Right atrium auricular region (tissue), 2 donors: ENCODE measurements around the gene PARP6. TPM values are rescaled to one million over a fixed set of nuclear protein-coding genes. Genes with fewer than 3 reads are reported as not detected.
A peak's percentile ranks its signal among the peaks of the same experiment; 100 is the strongest.

Source experiments
- DNase-seq: peaks from one replicate; pipeline ENCODE4 v3.0.0-alpha.2; 2019; ENCODE audit warnings: low spot score
- H3K27ac ChIP-seq, 2 donors: fragments of 200-600 bp; sonication (generic); 1 replicate in 1 of 2; 2 replicates in 1 of 2; pipeline ENCODE4 v1.5.1; 2016 to 2019
- H3K27me3 ChIP-seq, 2 donors: fragments of 200-600 bp; sonication (generic); one replicate each; pipeline versions ENCODE4 v1.5.1 to v1.6.0; 2017 to 2019
- H3K36me3 ChIP-seq: fragments of 200-600 bp; sonication (generic); one replicate; pipeline ENCODE4 v1.5.1; 2016
- H3K4me1 ChIP-seq, 2 donors: fragments of 200-600 bp; sonication (generic); one replicate each; pipeline versions ENCODE4 v1.5.1 to v1.6.0; 2017 to 2019
- H3K4me3 ChIP-seq, 2 donors: fragments of 200-600 bp; sonication (generic); 1 replicate in 1 of 2; 2 replicates in 1 of 2; pipeline ENCODE4 v1.5.1; 2017 to 2019; ENCODE audit warnings: mild to moderate bottlenecking in 1 of 2, moderate library complexity in 1 of 2
- H3K9me3 ChIP-seq, 2 donors: fragments of 200-600 bp; sonication (generic); one replicate each; pipeline ENCODE4 v1.5.1; 2019
- CTCF ChIP-seq, 2 donors: fragments of 200-600 bp; sonication (generic); IDR thresholded peaks; one replicate each; pipeline ENCODE4 v1.5.1; 2019; ENCODE audit warnings: antibody characterized with exemption in 2 of 2
- total RNA-seq, 2 donors: library from RNA; depleted of rRNA; stranded (reverse); fragments of >200 nt; gene quantifications; one replicate each; pipeline ENCODE4 v1.1.0, GENCODE V29; 2016

Gene PARP6
- 10 to 100 TPM; 29.9 to 44.1 TPM for total RNA-seq

- Histone ChIP-seq H3K36me3 (peaks cover 10% of the 10 kb centered on the region), H3K9me3 (no peaks in the 10 kb centered on the region), H3K4me3 (peak within 1 kb of the TSS; percentile 90 to 96), H3K4me1 (peaks cover 2 to 24% of the 10 kb centered on the region in 2 donors), H3K27me3 (no peaks in the 10 kb centered on the region), H3K27ac (peak within 1 kb of the TSS; percentile 92)
- peak; percentile 98 for DNase-seq
- peak; percentile 47 to 78 for TF ChIP-seq CTCF (IDR thresholded peaks at IDR 0.05)
These were observed at the start of gene PARP6 for GRCh38 chr15:72272213-72272996. PARP6 (minus strand) TSS chr15:72272554; CDS start chr15:72267477, 5,077 bp downstream.

GRCh38 chr15:72319985-72320671 lies 47.8 kb upstream of the PARP6 start, which contains the start of gene CELF6:
CELF6 (minus strand) TSS chr15:72320157; CDS start chr15:72319874, 283 bp downstream.
- H3K4me3 ChIP-seq = peak within 1 kb of the TSS; percentile 21 to 60
- TF ChIP-seq CTCF (IDR thresholded peaks at IDR 0.05) = no peak
- peaks cover 0 to 14% of the 10 kb centered on the region in 2 donors for H3K4me1 ChIP-seq
- no peaks in the 10 kb centered on the region for H3K9me3 ChIP-seq
- H3K27ac ChIP-seq = no peak within 1 kb of the TSS
- DNase-seq = peak; percentile 81
- H3K36me3 ChIP-seq = no peaks in the 10 kb centered on the region
- no peaks in the 10 kb centered on the region for H3K27me3 ChIP-seq

GRCh38 chr15:72319360-72319984 lies 47.1 kb upstream of the PARP6 start:
- no peaks in the 10 kb centered on the region for H3K36me3 ChIP-seq
- DNase-seq = no peak
- H3K4me3 ChIP-seq = peak overlapping the region; percentile 21 to 60
- H3K27ac ChIP-seq = no peak overlapping the region
- no peaks in the 10 kb centered on the region for H3K9me3 ChIP-seq
- H3K4me1 ChIP-seq = peaks cover 0 to 14% of the 10 kb centered on the region in 2 donors
- no peaks in the 10 kb centered on the region for H3K27me3 ChIP-seq
- TF ChIP-seq CTCF (IDR thresholded peaks at IDR 0.05) = no peak

GRCh38 chr15:72318408-72318942 lies 46.1 kb upstream of the PARP6 start:
- Histone ChIP-seq H3K4me3 (no peak overlapping the region), H3K27me3 (no peaks in the 10 kb centered on the region), H3K36me3 (no peaks in the 10 kb centered on the region), H3K27ac (no peak overlapping the region), H3K4me1 (peaks cover 0 to 14% of the 10 kb centered on the region in 2 donors), H3K9me3 (no peaks in the 10 kb centered on the region)
- no peak for TF ChIP-seq CTCF (IDR thresholded peaks at IDR 0.05)
- DNase-seq = peak; percentile 38

GRCh38 chr15:72315706-72316370 lies 43.5 kb upstream of the PARP6 start:
- Histone ChIP-seq H3K36me3 (no peaks in the 10 kb centered on the region), H3K4me1 (peaks cover 0 to 14% of the 10 kb centered on the region in 2 donors), H3K27ac (no peak overlapping the region), H3K27me3 (no peaks in the 10 kb centered on the region), H3K4me3 (no peak overlapping the region), H3K9me3 (no peaks in the 10 kb centered on the region)
- no peak for DNase-seq
- no peak for TF ChIP-seq CTCF (IDR thresholded peaks at IDR 0.05)
